ENCODE data around the gene SLC25A18. TPM values are rescaled to one million over a fixed set of nuclear protein-coding genes. Genes with fewer than 3 reads are reported as not detected.

SLC25A18 gene
- total RNA-seq, 4 donors from 2014 or later, result 0.23 to 0.76 TPM; not detected in 2

DNA sequence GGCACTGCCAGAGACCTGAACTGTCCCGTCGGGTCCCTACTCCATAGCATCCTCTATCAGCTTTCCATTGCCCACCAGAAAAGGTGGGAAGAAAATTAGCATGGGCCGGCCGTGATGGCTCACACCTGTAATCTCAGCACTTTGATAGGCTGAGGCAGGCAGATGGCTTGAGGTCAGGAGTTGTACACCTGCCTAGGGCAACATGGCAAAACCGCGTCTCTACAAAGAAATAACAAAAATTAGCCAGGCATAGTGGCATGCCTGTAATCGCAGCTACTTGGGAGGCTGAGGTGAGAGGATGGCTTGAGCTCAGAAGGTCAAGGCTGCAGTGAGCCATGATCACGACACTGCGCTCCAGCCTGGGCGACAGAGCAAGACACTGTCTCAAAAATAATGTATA, 3.5 kb downstream of the SLC25A18 start:
- Histone ChIP-seq H3K36me3 (no peaks in the 10 kb centered on the region), H3K4me3 (no peak overlapping the region), H3K9me3 (no peaks in the 10 kb centered on the region), H3K4me1 (peaks cover 0 to 34% (median 13%) of the 10 kb centered on the region in 3 donors), H3K27me3 (peaks cover 0 to 53% (median 0%) of the 10 kb centered on the region in 4 donors), H3K27ac (no peak overlapping the region)
- TF ChIP-seq, protein P1, sequence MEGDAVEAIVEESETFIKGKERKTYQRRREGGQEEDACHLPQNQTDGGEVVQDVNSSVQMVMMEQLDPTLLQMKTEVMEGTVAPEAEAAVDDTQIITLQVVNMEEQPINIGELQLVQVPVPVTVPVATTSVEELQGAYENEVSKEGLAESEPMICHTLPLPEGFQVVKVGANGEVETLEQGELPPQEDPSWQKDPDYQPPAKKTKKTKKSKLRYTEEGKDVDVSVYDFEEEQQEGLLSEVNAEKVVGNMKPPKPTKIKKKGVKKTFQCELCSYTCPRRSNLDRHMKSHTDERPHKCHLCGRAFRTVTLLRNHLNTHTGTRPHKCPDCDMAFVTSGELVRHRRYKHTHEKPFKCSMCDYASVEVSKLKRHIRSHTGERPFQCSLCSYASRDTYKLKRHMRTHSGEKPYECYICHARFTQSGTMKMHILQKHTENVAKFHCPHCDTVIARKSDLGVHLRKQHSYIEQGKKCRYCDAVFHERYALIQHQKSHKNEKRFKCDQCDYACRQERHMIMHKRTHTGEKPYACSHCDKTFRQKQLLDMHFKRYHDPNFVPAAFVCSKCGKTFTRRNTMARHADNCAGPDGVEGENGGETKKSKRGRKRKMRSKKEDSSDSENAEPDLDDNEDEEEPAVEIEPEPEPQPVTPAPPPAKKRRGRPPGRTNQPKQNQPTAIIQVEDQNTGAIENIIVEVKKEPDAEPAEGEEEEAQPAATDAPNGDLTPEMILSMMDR (IDR thresholded peaks at IDR 0.05), result no peak
- no peak for DNase-seq
- intact Hi-C loops (cut with DNase I), result no loop called here
- WGBS, 2 donors, result 63 to 76% methylated on average over 8 to 9 of the region's 10 CpGs

DNA sequence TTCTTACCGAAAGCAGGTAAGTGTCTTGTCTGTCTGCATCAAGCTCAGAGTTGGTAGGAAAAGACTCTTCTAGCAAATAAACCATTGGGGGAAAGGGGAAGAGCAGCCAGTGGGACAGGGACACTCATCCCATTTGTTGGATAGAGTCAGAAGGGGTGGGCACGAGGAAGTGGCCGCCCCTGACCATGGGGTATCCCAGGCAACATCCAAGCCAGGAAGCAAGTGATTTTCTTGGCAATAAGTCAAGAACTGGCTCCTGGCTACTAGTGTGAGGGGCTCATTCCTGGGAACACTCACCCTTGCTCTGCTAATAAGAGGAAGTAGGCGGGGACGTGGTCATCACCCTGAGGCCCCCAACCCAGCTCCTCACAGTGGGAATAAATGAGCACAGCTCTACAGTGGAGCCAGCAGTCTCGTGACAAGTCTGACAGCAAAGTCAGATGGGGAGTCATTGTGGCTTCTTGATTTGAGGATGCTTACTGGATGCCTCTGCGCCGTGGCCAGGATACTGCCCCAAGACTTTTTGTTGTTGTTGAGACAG, 6.7 kb downstream of the SLC25A18 start:
- no peak for DNase-seq
- WGBS, 2 donors, result 65 to 69% methylated on average over 3 to 8 of the region's 8 CpGs
- intact Hi-C loops (cut with DNase I), result loop anchor here (10.0 kb wide), 1 partner anchor 55 kb away; the partner anchor contains the start of gene ATP6V1E1
- H3K36me3 ChIP-seq, result no peaks in the 10 kb centered on the region
- peak overlapping the region; percentile 58 to 92 (median 82) for H3K27ac ChIP-seq
- H3K27me3 ChIP-seq, result peaks cover 0 to 57% (median 0%) of the 10 kb centered on the region in 4 donors
- peaks cover 0 to 32% (median 15%) of the 10 kb centered on the region in 3 donors for H3K4me1 ChIP-seq
- peak overlapping the region in 1 of 4 donors; percentile 50 for H3K4me3 ChIP-seq
- H3K9me3 ChIP-seq, result no peaks in the 10 kb centered on the region
- no peak for TF ChIP-seq POLR2A (IDR thresholded peaks at IDR 0.05)
- TF ChIP-seq, protein P1 (IDR thresholded peaks at IDR 0.05), result no peak

DNA sequence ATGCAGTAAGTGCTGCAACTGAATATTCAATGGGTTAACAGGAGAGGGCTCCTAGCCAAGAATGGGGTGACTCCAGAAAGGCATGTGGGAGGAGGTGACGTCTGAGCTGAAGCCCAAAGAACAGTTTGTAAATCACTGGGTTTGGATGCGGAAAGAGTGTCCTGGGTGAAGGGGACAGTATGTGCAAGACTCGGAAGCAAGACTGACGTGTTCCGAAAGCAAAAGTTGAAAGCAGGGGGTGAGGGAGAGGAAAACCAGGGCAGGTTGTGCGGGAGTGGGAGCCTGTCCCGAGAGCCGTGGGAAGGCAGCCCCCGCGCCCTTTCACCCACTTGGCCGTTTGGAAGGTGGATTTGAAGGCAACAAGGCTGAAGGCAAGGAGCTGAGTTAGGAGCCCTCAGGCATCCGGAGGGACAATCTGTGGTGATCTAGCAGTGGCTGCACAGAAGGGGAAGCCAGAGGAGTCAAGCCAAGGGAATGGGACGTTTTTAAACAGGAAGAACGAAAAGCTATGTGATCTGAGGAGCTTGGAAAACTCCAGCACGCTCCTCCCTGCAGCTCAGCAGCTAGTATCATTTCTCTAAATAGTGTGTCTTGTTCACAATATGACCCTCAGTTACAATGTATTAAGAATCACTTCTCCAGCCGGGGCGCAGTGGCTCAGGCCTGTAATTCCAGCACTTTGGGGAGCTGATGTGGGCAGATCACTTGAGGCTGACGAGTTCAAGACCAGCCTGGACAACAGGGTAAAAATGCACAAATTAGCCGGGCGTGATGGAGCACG, 7.7 kb downstream of the SLC25A18 start:
- peak in 2 of 4 donors; percentile 11 to 34 for TF ChIP-seq POLR2A (IDR thresholded peaks at IDR 0.05)
- TF ChIP-seq, protein P1 (IDR thresholded peaks at IDR 0.05), result no peak
- H3K4me1 ChIP-seq, result peaks cover 0 to 39% (median 15%) of the 10 kb centered on the region in 3 donors
- no peaks in the 10 kb centered on the region for H3K36me3 ChIP-seq
- intact Hi-C loops (cut with DNase I), result loop anchor here (10.0 kb wide), 1 partner anchor 54 kb away; the partner anchor contains the start of gene ATP6V1E1
- no peaks in the 10 kb centered on the region for H3K9me3 ChIP-seq
- peak overlapping the region; percentile 64 to 92 (median 82) for H3K27ac ChIP-seq
- peak overlapping the region in 3 of 4 donors; percentile 18 to 50 (median 31) for H3K4me3 ChIP-seq
- peaks cover 0 to 63% (median 0%) of the 10 kb centered on the region in 4 donors for H3K27me3 ChIP-seq
- WGBS, 2 donors, result 24 to 29% methylated on average over 19 to 20 of the region's 21 CpGs
- no peak for DNase-seq

DNA sequence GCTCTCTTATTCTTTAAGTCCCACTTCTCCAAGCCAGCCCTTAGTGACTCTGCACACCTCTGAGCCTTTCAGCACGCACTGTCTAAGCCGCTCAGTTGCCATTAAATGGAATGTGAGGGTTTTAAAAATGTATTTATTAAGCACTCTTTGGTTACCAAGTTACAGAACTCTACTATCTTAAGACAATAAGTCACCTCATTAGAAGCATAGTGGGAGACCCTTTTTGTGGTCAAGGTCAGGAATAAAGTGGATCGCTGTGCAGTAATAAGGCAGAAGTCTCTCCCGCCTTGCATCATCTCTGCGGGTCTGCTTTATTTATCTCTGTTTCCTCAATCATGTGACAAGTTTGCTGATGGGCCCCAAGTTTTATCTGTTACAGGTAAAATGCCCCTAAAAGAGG, 11.9 kb downstream of the SLC25A18 start:
- TF ChIP-seq, protein P1 (IDR thresholded peaks at IDR 0.05), result no peak
- TF ChIP-seq POLR2A (IDR thresholded peaks at IDR 0.05), result no peak
- Histone ChIP-seq H3K4me1 (peaks cover 0 to 40% (median 10%) of the 10 kb centered on the region in 3 donors), H3K27ac (no peak overlapping the region), H3K27me3 (peaks cover 0 to 72% (median 0%) of the 10 kb centered on the region in 4 donors), H3K9me3 (no peaks in the 10 kb centered on the region), H3K36me3 (no peaks in the 10 kb centered on the region), H3K4me3 (no peak overlapping the region)
- 94 to 97% methylated on average over 5 of the region's 5 CpGs for WGBS, 2 donors
- no peak for DNase-seq
- intact Hi-C loops (cut with DNase I), result loop anchor here (10.0 kb wide), 1 partner anchor 50 kb away; the partner anchor contains the start of gene ATP6V1E1

DNA sequence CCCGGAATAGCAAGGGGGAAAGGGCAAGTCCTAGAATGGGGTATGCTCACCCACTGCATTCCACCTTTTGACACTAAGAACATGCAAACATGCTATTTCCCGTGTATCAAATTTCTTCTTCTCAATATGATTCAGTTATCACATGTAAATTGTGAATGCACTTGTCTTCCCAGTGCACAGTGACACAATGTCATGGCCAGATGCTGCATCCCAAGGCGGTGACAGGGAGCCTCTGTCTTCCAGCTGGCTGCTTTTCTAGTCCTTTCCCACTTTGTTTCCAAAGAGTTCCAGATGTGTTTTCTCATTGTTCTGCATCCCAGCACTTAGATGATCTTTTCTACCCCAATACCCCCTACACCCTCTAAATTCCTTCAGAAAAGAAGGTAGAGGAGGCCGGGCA, 12.4 kb downstream of the SLC25A18 start:
- DNase-seq, result no peak
- peak overlapping the region in 1 of 4 donors; percentile 33 for H3K27ac ChIP-seq
- H3K27me3 ChIP-seq, result peaks cover 0 to 72% (median 0%) of the 10 kb centered on the region in 4 donors
- WGBS, 2 donors, result 70 to 88% methylated on average over 3 of the region's 4 CpGs
- intact Hi-C loops (cut with DNase I), result loop anchor here (10.0 kb wide), 1 partner anchor 49 kb away; the partner anchor contains the start of gene ATP6V1E1
- no peaks in the 10 kb centered on the region for H3K9me3 ChIP-seq
- H3K4me1 ChIP-seq, result peaks cover 0 to 35% (median 8%) of the 10 kb centered on the region in 3 donors
- H3K36me3 ChIP-seq, result no peaks in the 10 kb centered on the region
- H3K4me3 ChIP-seq, result no peak overlapping the region
- no peak for TF ChIP-seq POLR2A (IDR thresholded peaks at IDR 0.05)
- TF ChIP-seq, protein P1 (IDR thresholded peaks at IDR 0.05), result no peak

Measured in esophagus squamous epithelium (tissue), 5 donors.